ENCODE data around the gene GRAMD1B.

GRAMD1B gene

GRCh38 chr11:123473941-123474677 is 44.0 kb downstream of the GRAMD1B start:
- DNase-seq (ENCODE audit: low read depth in 2 of 3, low spot score in 2 of 3) = no peak

GRCh38 chr11:123474994-123475393 is 44.9 kb downstream of the GRAMD1B start:
- no peak for DNase-seq (ENCODE audit: low read depth in 2 of 3, low spot score in 2 of 3)

- no peak for DNase-seq (ENCODE audit: low read depth in 2 of 3, low spot score in 2 of 3)
Measured at GRCh38 chr11:123475469-123475868, 45.4 kb downstream of the GRAMD1B start.

- DNase-seq (ENCODE audit: low read depth in 2 of 3, low spot score in 2 of 3) = no peak
Measured at GRCh38 chr11:123477205-123477907, 47.3 kb downstream of the GRAMD1B start.

- no peak for DNase-seq (ENCODE audit: low read depth in 2 of 3, low spot score in 2 of 3)
Measured at GRCh38 chr11:123478352-123478987, 48.4 kb downstream of the GRAMD1B start.

GRCh38 chr11:123479048-123479837 is 49.2 kb downstream of the GRAMD1B start:
- no peak for DNase-seq (ENCODE audit: low read depth in 2 of 3, low spot score in 2 of 3)

- no peak for DNase-seq (ENCODE audit: low read depth in 2 of 3, low spot score in 2 of 3)
Measured at GRCh38 chr11:123480290-123480815, 50.3 kb downstream of the GRAMD1B start.

- no peak for DNase-seq (ENCODE audit: low read depth in 2 of 3, low spot score in 2 of 3)
Measured at GRCh38 chr11:123480882-123481281, 50.8 kb downstream of the GRAMD1B start.

- no peak for DNase-seq (ENCODE audit: low read depth in 2 of 3, low spot score in 2 of 3)
Measured at GRCh38 chr11:123481640-123482039, 51.6 kb downstream of the GRAMD1B start.

- DNase-seq (ENCODE audit: low read depth in 2 of 3, low spot score in 2 of 3) = no peak
Measured at GRCh38 chr11:123482218-123482617, 52.1 kb downstream of the GRAMD1B start.

GRCh38 chr11:123483058-123483457 is 53.0 kb downstream of the GRAMD1B start:
- DNase-seq (ENCODE audit: low read depth in 2 of 3, low spot score in 2 of 3) = no peak

- DNase-seq (ENCODE audit: low read depth in 2 of 3, low spot score in 2 of 3) = no peak
Measured at GRCh38 chr11:123483466-123483865, 53.4 kb downstream of the GRAMD1B start.

- no peak for DNase-seq (ENCODE audit: low read depth in 2 of 3, low spot score in 2 of 3)
Measured at GRCh38 chr11:123484448-123484847, 54.4 kb downstream of the GRAMD1B start.

GRCh38 chr11:123487157-123487744 is 57.2 kb downstream of the GRAMD1B start:
- DNase-seq (ENCODE audit: low read depth in 2 of 3, low spot score in 2 of 3) = no peak

- DNase-seq (ENCODE audit: low read depth in 2 of 3, low spot score in 2 of 3) = no peak
Measured at GRCh38 chr11:123490527-123490926, 60.5 kb downstream of the GRAMD1B start.

- DNase-seq (ENCODE audit: low read depth in 2 of 3, low spot score in 2 of 3) = no peak
Measured at GRCh38 chr11:123491241-123491640, 61.2 kb downstream of the GRAMD1B start.

- DNase-seq (ENCODE audit: low read depth in 2 of 3, low spot score in 2 of 3) = no peak
Measured at GRCh38 chr11:123493349-123494063, 63.4 kb downstream of the GRAMD1B start.

- DNase-seq (ENCODE audit: low read depth in 2 of 3, low spot score in 2 of 3) = no peak
Measured at GRCh38 chr11:123494195-123495050, 64.4 kb downstream of the GRAMD1B start.

- DNase-seq (ENCODE audit: low read depth in 2 of 3, low spot score in 2 of 3) = no peak
Measured at GRCh38 chr11:123504401-123504800, 74.3 kb downstream of the GRAMD1B start.
